IMR-90 (cell line): ENCODE results near the gene ROM1. TPM values are rescaled to one million over a fixed set of nuclear protein-coding genes. Genes with fewer than 3 reads are reported as not detected.
A peak's percentile ranks its signal among the peaks of the same experiment; 100 is the strongest.

ENCODE experiments used
- ATAC-seq: fragments of 200-7000 bp; cut with Tn5 transposase; 2 replicates; pipeline ENCODE4 v1.9.1; 2020; ENCODE audit warnings: low read depth, mild to moderate bottlenecking, moderate library complexity
- BruUV-seq: library from RNA; stranded (reverse); fragments of 400-500 nt; replicated peaks from 2 replicates; lab custom pipeline; 2021; lab: Mats Ljungman, UMichigan
- CTCF ChIA-PET: fragments of 300-600 bp; formaldehyde crosslinking; extraction: SDS; loops from one replicate; lab custom pipeline; 2021; ENCODE audit warnings: antibody characterized with exemption; lab: Yijun Ruan, JAX
- POLR2A ChIA-PET: fragments of 300-600 bp; sonication (Branson Sonifier 250); formaldehyde crosslinking; loops from one replicate; lab custom pipeline; 2022; ENCODE audit warnings: antibody characterized with exemption; ENCODE audit not compliant: unreplicated experiment; lab: Charles Lee
- DNase-seq: peaks from one replicate; pipeline ENCODE4 v3.0.0; 2013
- H2AFZ ChIP-seq: replicated peaks from 2 replicates; pipeline ENCODE3; 2013; ENCODE audit warnings: low read length, mild to moderate bottlenecking; ENCODE audit not compliant: poor library complexity
- H2AK5ac ChIP-seq: 2 replicates; pipeline ENCODE4 v1.6.1; 2013; ENCODE audit warnings: low read depth, low read length, inconsistent platforms
- H2AK9ac ChIP-seq: replicated peaks from 2 replicates; pipeline ENCODE3; 2013; ENCODE audit warnings: mild to moderate bottlenecking, low read depth, low read length, moderate library complexity; ENCODE audit not compliant: poor library complexity
- H2BK120ac ChIP-seq: 2 replicates; pipeline ENCODE4 v1.6.1; 2013; ENCODE audit warnings: low read depth, low read length, inconsistent platforms
- H2BK15ac ChIP-seq: 3 replicates; pipeline ENCODE4 v1.6.1; 2013; ENCODE audit warnings: low read depth, low read length, inconsistent platforms
- H2BK20ac ChIP-seq: 2 replicates; pipeline ENCODE4 v1.6.1; 2013; ENCODE audit warnings: low read depth, mild to moderate bottlenecking, inconsistent platforms, low read length, moderate library complexity
- H2BK5ac ChIP-seq: 2 replicates; pipeline ENCODE4 v1.6.1; 2013; ENCODE audit warnings: mild to moderate bottlenecking, low read depth, low read length, inconsistent platforms; ENCODE audit not compliant: poor library complexity, severe bottlenecking
- H3K14ac ChIP-seq: replicated peaks from 2 replicates; pipeline ENCODE4 v1.6.1; 2013; ENCODE audit warnings: low read depth, low read length, inconsistent platforms
- H3K18ac ChIP-seq: 2 replicates; pipeline ENCODE4 v1.6.1; 2013; ENCODE audit warnings: low read depth, low read length, control low read depth
- H3K23ac ChIP-seq: 2 replicates; pipeline ENCODE4 v1.6.1; 2013; ENCODE audit warnings: low read depth, low read length, inconsistent platforms
- H3K27ac ChIP-seq: 2 replicates; pipeline ENCODE4 v1.5.1; 2013; ENCODE audit warnings: mild to moderate bottlenecking, control low read depth, low read length; ENCODE audit not compliant: insufficient read depth
- H3K27me3 ChIP-seq: 2 replicates; pipeline ENCODE4 v1.6.1; 2013; ENCODE audit warnings: low read length; ENCODE audit not compliant: control insufficient read depth, insufficient read depth
- H3K36me3 ChIP-seq: 2 replicates; pipeline ENCODE4 v1.6.1; 2013; ENCODE audit warnings: low read length, mixed read lengths; ENCODE audit not compliant: control insufficient read depth, insufficient read depth
- H3K4ac ChIP-seq: 2 replicates; pipeline ENCODE4 v1.6.1; 2013; ENCODE audit warnings: low read depth, low read length, inconsistent platforms
- H3K4me1 ChIP-seq: 2 replicates; pipeline ENCODE4 v1.6.1; 2013; ENCODE audit warnings: low read length, mixed read lengths; ENCODE audit not compliant: control insufficient read depth, insufficient read depth
- H3K4me2 ChIP-seq: 2 replicates; pipeline ENCODE4 v1.6.1; 2013; ENCODE audit warnings: low read depth, mild to moderate bottlenecking, control low read depth, low read length, moderate library complexity
- H3K4me3 ChIP-seq: 2 replicates; pipeline ENCODE4 v1.5.1; 2013; ENCODE audit warnings: low read depth, mild to moderate bottlenecking, control low read depth, low read length, moderate library complexity; ENCODE audit not compliant: insufficient read depth
- H3K56ac ChIP-seq: 2 replicates; pipeline ENCODE4 v1.6.1; 2013; ENCODE audit warnings: low read length, inconsistent platforms; ENCODE audit not compliant: insufficient read depth; ENCODE audit errors: extremely low read depth
- H3K79me1 ChIP-seq, 2 experiments: 2 replicates each; pipeline ENCODE4 v1.6.1; 2013; ENCODE audit warnings: low read length in 2 of 2, inconsistent platforms in 1 of 2, low read depth in 1 of 2
- H3K9ac ChIP-seq: 2 replicates; pipeline ENCODE4 v1.6.1; 2013; ENCODE audit warnings: low read depth, low read length, control low read depth
- H3K9me1 ChIP-seq: 2 replicates; pipeline ENCODE4 v1.6.1; 2013; ENCODE audit warnings: low read length, inconsistent platforms; ENCODE audit not compliant: insufficient read depth
- H3K9me3 ChIP-seq: 2 replicates; pipeline ENCODE4 v1.6.1; 2013; ENCODE audit warnings: low read length; ENCODE audit not compliant: control insufficient read depth, insufficient read depth
- H4K20me1 ChIP-seq: 2 replicates; pipeline ENCODE4 v1.6.1; 2013; ENCODE audit warnings: low read length, inconsistent platforms; ENCODE audit not compliant: insufficient read depth
- H4K5ac ChIP-seq: 2 replicates; pipeline ENCODE4 v1.6.1; 2013; ENCODE audit warnings: mild to moderate bottlenecking, low read depth, low read length, control low read depth
- H4K8ac ChIP-seq, 2 experiments: 2 replicates each; pipeline ENCODE4 v1.6.1; 2013; ENCODE audit warnings: low read depth in 2 of 2, low read length in 2 of 2, control low read depth in 1 of 2, inconsistent platforms in 1 of 2
- H4K91ac ChIP-seq: 2 replicates; pipeline ENCODE4 v1.6.1; 2013; ENCODE audit warnings: low read depth, low read length, inconsistent platforms; ENCODE audit not compliant: insufficient read depth
- BHLHE40 ChIP-seq: fragments of 150-350 bp; IDR thresholded peaks from 2 replicates; pipeline ENCODE4 v1.6.1; 2016; ENCODE audit warnings: mild to moderate bottlenecking, low read depth, low read length
- CHD1 ChIP-seq: IDR thresholded peaks from 2 replicates; pipeline ENCODE4 v1.6.1; 2012; ENCODE audit warnings: low read depth, low read length, improper control_type of control experiment
- MAFK ChIP-seq: IDR thresholded peaks from 2 replicates; pipeline ENCODE4 v1.6.1; 2012; ENCODE audit warnings: low read depth, low read length, improper control_type of control experiment
- MAZ ChIP-seq: IDR thresholded peaks from 2 replicates; pipeline ENCODE4 v1.6.1; 2012; ENCODE audit warnings: low read depth, mild to moderate bottlenecking, low read length, improper control_type of control experiment, moderate library complexity, borderline replicate concordance
- RCOR1 ChIP-seq: IDR thresholded peaks from 2 replicates; pipeline ENCODE4 v1.6.1; 2012; ENCODE audit warnings: mild to moderate bottlenecking, low read length, improper control_type of control experiment; ENCODE audit not compliant: insufficient replicate concordance
- RFX5 ChIP-seq: IDR thresholded peaks from 2 replicates; pipeline ENCODE4 v1.8.0; 2012; ENCODE audit warnings: low read depth, mild to moderate bottlenecking, low read length, moderate library complexity
- WGBS, 2 experiments: methylation state at CpG; one replicate each; pipeline versions ENCODE4 v1.1.5 to v1.1.7; 2013; ENCODE audit warnings: missing lambda C conversion rate in 2 of 2; ENCODE audit not compliant: insufficient read length in 1 of 2; ENCODE audit errors: extremely low coverage in 2 of 2; 5-methylcytosine and 5-hydroxymethylcytosine counted together
- dilution Hi-C: fragments of 300-500 bp; cut with HindIII; formaldehyde crosslinking; loops from one replicate; pipeline ENCODE4 v1.14.3; 2018; ENCODE audit warnings: low sequenced_read_pairs; ENCODE audit not compliant: unreplicated experiment
- in situ Hi-C: fragments of 300-500 bp; cut with MboI; formaldehyde crosslinking; loops from 3 replicates; pipeline ENCODE4 v1.14.3; 2019; ENCODE audit warnings: low sequenced_read_pairs, inconsistent platforms, mixed read lengths
- intact Hi-C: fragments of 100-400 bp; cut with micrococcal nuclease; formaldehyde crosslinking; loops from 2 replicates; pipeline ENCODE4 v1.10.0; 2022
- polyA plus RNA-seq, 3 experiments: library from polyadenylated mRNA; depleted of rRNA; stranded (reverse); fragments of >200 nt; gene quantifications; 2 replicates each; pipeline ENCODE4 v1.2.3, GENCODE V29; 2012; ENCODE audit warnings: low replicate concordance in 1 of 3
- total RNA-seq: library from RNA; depleted of rRNA; stranded (reverse); fragments of >200 nt; gene quantifications from 2 replicates; pipeline ENCODE4 v1.2.3, GENCODE V29; 2012
- TF ChIP-seq, protein P1 (sequence below): conservative IDR thresholded peaks from 2 replicates; pipeline ENCODE4 v1.5.1; 2012; ENCODE audit warnings: mild to moderate bottlenecking, low read depth, low read length, improper control_type of control experiment
- TF ChIP-seq, protein P2 (sequence below): fragments of 150-350 bp; IDR thresholded peaks from 2 replicates; pipeline ENCODE4 v1.6.1; 2016; ENCODE audit warnings: low read depth, mild to moderate bottlenecking, low read length, moderate library complexity, borderline replicate concordance

Gene ROM1
- total and polyA plus RNA-seq, 2 of the 4 experiments (the other 2 are of a cell fraction): 2.2 to 2.5 TPM

DNA sequence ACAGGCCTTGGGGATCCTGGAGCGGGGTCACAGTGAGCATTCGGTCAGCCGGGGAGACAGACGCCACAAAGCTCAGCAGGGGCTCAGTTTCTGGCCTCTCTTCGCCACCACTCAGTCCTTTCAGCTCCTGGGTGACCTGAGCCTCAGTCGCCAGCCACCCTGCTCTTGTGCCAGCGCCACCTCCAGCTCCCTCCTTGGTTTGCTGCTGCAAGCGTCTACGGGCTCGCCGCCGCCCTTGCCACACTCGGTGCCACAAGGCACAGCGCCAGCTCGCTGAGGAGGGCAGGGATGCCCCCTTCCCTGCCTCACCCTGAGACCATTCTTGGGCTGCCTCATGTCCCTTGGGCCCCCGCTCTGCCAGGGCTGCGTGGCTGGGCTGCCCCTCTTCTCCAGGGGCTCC lies 37.9 kb upstream of the ROM1 start:
- Histone ChIP-seq H3K4me1 (peaks cover 12% of the 10 kb centered on the region), H4K5ac (peak overlapping the region; percentile 84), H3K36me3 (peaks cover 43% of the 10 kb centered on the region), H3K23ac (peak overlapping the region; percentile 98), H4K20me1 (peaks cover 29% of the 10 kb centered on the region), H3K27ac (peak overlapping the region; percentile 91), H3K9me1 (peaks cover 11% of the 10 kb centered on the region), H2AK9ac (peak overlapping the region; percentile 100), H4K8ac (peak overlapping the region; percentile 97 to 99; a peak in 3 of 4 replicates), H3K14ac (peak overlapping the region; percentile 100), H3K9me3 (no peaks in the 10 kb centered on the region), H3K79me1 (peaks cover 18 to 67% of the 10 kb centered on the region in 2 experiments), H3K18ac (peak overlapping the region; percentile 4; the same call in 1 of the 2 replicates), H3K56ac (peak overlapping the region; percentile 66; the same call in 1 of the 2 replicates), H3K9ac (peak overlapping the region; percentile 96), H2BK5ac (peak overlapping the region; percentile 91), H2AK5ac (peak overlapping the region; percentile 96), H2BK120ac (peak overlapping the region; percentile 69; the same call in 1 of the 2 replicates), H3K4me3 (peak overlapping the region; percentile 53), H2AFZ (peak overlapping the region; percentile 72), H3K4ac (peak overlapping the region; percentile 99), H2BK15ac (no peak overlapping the region), H4K91ac (peak overlapping the region; percentile 98), H2BK20ac (no peak overlapping the region), H3K27me3 (no peaks in the 10 kb centered on the region), H3K4me2 (peak overlapping the region; percentile 81)
- no TSS peak for BruUV-seq
- intact Hi-C loops (no loop called here), in situ Hi-C loops (no loop called here), dilution Hi-C loops (no loop called here)
- WGBS, 2 experiments: 71% methylated on average over 10 of the region's 17 CpGs; no CpG with 5 or more reads in 1 of the 2 experiments
- no peak for TF ChIP-seq RCOR1
- no peak for TF ChIP-seq BHLHE40
- no peak for TF ChIP-seq RFX5
- no peak for TF ChIP-seq MAFK
- TF ChIP-seq MAZ: no peak
- TF ChIP-seq, protein P1, sequence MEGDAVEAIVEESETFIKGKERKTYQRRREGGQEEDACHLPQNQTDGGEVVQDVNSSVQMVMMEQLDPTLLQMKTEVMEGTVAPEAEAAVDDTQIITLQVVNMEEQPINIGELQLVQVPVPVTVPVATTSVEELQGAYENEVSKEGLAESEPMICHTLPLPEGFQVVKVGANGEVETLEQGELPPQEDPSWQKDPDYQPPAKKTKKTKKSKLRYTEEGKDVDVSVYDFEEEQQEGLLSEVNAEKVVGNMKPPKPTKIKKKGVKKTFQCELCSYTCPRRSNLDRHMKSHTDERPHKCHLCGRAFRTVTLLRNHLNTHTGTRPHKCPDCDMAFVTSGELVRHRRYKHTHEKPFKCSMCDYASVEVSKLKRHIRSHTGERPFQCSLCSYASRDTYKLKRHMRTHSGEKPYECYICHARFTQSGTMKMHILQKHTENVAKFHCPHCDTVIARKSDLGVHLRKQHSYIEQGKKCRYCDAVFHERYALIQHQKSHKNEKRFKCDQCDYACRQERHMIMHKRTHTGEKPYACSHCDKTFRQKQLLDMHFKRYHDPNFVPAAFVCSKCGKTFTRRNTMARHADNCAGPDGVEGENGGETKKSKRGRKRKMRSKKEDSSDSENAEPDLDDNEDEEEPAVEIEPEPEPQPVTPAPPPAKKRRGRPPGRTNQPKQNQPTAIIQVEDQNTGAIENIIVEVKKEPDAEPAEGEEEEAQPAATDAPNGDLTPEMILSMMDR: no peak
- TF ChIP-seq, protein P2, sequence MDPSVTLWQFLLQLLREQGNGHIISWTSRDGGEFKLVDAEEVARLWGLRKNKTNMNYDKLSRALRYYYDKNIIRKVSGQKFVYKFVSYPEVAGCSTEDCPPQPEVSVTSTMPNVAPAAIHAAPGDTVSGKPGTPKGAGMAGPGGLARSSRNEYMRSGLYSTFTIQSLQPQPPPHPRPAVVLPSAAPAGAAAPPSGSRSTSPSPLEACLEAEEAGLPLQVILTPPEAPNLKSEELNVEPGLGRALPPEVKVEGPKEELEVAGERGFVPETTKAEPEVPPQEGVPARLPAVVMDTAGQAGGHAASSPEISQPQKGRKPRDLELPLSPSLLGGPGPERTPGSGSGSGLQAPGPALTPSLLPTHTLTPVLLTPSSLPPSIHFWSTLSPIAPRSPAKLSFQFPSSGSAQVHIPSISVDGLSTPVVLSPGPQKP: no peak
- TF ChIP-seq CHD1: no peak
- POLR2A ChIA-PET: interaction anchor here (0.6 to 1.6 kb wide), 2 partner anchors 114 to 135 kb away, joined by 4 to 5 read pairs; partner anchors contain the start of gene LRRN4CL
- no peak for ATAC-seq
- no peak for DNase-seq
- CTCF ChIA-PET: interaction anchor here (1.4 kb wide), 1 partner anchor 14 kb away, joined by 3 read pairs; no protein-coding TSS in a partner anchor
